ENCODE data around the gene S100A6. TPM values are rescaled to one million over a fixed set of nuclear protein-coding genes. Genes with fewer than 3 reads are reported as not detected.

Gene S100A6
- total RNA-seq, 1 experiment from 2014 or later = 904 TPM

- H3K36me3 ChIP-seq = no peaks in the 10 kb centered on the region
Measured at GRCh38 chr1:153506386-153506785, 29.4 kb downstream of the S100A6 start.

DNA sequence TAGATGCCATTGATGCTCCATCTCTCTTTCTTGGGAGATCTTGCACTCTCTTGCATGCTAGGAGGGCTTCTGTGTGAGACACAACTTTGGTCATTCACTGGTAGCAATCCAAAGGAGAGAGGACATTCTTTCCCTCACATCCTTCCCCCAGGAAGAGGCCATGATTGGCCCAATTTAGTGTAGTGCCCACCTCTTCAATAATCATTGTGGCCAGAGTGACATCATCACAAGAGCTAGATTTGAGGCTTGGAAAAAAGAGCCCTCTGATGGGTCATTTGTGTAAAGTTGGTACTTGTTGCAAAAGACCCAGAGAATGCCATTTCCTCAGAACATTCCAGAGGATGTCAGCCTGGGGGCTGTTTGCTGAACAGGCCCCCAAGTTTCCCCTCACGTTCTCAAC is 30.2 kb downstream of the S100A6 start:
- no peak overlapping the region for H3K4me3 ChIP-seq
- DNase-seq = no peak

More at GRCh38 chr1:153506386-153506785, 29.4 kb downstream of the S100A6 start:
- H3K9me3 ChIP-seq = no peaks in the 10 kb centered on the region
- H3K4me3 ChIP-seq = no peak overlapping the region
- DNase-seq = no peak
- no peaks in the 10 kb centered on the region for H3K27me3 ChIP-seq

DNA sequence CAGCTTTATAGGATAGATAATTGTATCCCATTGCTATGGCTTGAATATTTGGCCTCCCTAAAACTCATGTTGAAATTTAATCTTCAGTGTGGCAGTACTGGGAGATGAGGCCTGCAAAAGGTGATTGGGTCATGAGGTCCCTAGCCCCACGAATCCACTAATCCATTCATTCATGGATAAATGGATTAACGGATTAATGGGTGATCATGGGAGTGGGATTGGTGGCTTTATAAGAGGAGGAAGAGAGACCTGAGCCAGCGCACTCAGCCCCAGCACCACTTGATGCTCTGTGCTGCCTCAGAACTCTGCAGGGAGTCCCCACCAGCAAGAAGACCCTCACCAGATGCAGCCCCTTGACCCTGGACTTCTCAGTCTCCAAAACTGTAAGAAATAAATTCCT is 32.0 kb downstream of the S100A6 start:
- Histone ChIP-seq H3K27me3 (no peaks in the 10 kb centered on the region), H3K4me3 (no peak overlapping the region), H3K36me3 (no peaks in the 10 kb centered on the region), H3K9me3 (no peaks in the 10 kb centered on the region)
- no peak for DNase-seq

More for the DNA sequence above, 30.2 kb downstream of the S100A6 start:
- no peaks in the 10 kb centered on the region for H3K27me3 ChIP-seq
- no peaks in the 10 kb centered on the region for H3K36me3 ChIP-seq
- no peaks in the 10 kb centered on the region for H3K9me3 ChIP-seq

GRCh38 chr1:153498746-153499145 is 37.0 kb downstream of the S100A6 start:
- Histone ChIP-seq H3K36me3 (no peaks in the 10 kb centered on the region), H3K4me3 (no peak overlapping the region), H3K9me3 (no peaks in the 10 kb centered on the region), H3K27me3 (no peaks in the 10 kb centered on the region)
- DNase-seq = no peak

GRCh38 chr1:153495536-153495935 is 40.3 kb downstream of the S100A6 start:
- Histone ChIP-seq H3K36me3 (no peaks in the 10 kb centered on the region), H3K27me3 (no peaks in the 10 kb centered on the region), H3K9me3 (no peaks in the 10 kb centered on the region), H3K4me3 (no peak overlapping the region)
- no peak for DNase-seq

DNA sequence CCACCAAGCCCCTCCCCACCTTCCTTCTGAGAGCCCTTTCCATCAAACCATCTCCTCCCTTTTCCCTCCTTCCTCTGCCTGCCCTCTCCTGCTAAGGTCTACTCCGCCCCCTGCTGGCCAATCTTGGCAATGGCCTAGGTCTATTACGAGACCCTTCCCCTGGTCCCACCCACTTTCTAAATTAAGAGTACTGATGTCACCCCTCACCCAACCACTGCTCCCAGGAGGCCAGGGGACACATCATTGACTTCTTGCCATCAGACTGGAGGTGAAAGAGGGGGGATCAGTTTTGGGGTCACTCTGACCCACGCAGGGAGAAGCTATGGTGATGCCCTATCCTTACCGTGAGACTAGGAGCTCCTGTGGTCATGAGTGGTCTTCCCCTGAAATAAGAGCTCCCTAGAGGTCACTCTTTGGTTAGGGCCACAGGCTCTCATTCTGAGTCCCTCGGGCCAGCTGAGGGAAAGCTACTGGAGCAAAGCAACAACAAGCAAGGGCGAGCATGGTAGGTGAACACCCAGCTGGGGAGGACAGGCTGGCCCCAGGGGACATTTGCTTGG is 40.7 kb downstream of the S100A6 start:
- no peak overlapping the region for H3K4me3 ChIP-seq
- H3K27me3 ChIP-seq = no peaks in the 10 kb centered on the region
- H3K9me3 ChIP-seq = no peaks in the 10 kb centered on the region
- H3K36me3 ChIP-seq = no peaks in the 10 kb centered on the region
- peak; percentile 72 for DNase-seq

GRCh38 chr1:153493343-153493960 is 42.3 kb downstream of the S100A6 start:
- no peaks in the 10 kb centered on the region for H3K9me3 ChIP-seq
- H3K27me3 ChIP-seq = no peaks in the 10 kb centered on the region
- no peak overlapping the region for H3K4me3 ChIP-seq
- no peaks in the 10 kb centered on the region for H3K36me3 ChIP-seq
- no peak for DNase-seq

DNA sequence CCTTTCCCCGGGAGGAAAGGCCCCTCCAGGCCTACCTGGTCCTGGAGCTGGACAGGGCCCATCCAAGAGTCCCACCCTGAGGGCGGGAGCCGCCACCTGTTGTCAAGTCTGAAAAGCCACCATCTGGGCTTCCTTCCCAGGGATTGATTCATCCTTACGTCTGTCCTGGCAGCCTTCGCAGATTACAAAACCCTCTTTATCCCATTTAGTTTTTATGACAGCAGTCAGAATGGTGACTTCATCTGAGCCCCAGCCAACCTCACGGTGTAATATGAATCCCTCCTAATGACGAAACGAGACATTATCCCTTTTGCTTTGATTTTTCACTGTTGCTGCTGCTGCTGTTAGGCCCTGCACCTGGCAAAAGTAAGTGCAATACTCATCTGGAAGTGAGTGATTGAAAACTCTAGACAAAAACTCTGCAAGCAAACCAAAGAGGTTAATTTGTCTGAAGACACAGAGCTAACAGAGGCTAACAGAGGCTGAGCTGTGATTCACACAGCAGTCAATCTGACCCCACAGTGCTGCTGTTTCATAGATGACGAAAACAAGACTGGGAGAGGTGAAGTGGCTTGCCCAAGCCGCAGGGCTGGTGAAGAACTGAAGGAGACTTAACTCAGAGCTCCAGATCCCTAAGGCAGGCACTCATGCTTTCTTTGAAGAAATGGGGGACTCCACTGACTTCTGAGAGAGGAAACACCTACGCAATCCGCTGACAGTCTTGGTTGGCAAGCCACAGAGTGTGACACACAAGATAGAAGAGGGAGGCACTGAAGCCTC is 45.3 kb downstream of the S100A6 start:
- no peaks in the 10 kb centered on the region for H3K36me3 ChIP-seq
- no peaks in the 10 kb centered on the region for H3K27me3 ChIP-seq
- H3K4me3 ChIP-seq = no peak overlapping the region
- H3K9me3 ChIP-seq = no peaks in the 10 kb centered on the region
- peak; percentile 94 for DNase-seq

DNA sequence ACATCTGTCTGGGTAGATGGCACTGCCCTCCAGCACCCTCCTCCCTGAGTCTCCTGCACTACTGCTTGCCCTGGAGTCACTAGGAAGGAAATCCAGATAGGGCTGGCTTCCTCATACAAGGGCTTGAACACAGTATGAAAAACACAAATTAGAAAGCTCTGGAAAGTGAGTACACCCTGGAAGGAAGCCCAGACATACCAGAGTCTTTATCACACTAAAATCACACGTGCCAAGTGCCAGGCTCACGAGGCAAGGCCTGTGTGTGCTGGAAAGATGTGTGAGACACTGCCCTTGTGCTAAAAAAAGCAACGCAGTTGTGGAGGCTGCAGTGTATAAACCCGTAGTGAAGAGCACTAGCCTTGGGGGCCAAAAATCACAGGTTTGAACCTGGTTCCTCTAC is 47.1 kb downstream of the S100A6 start:
- Histone ChIP-seq H3K36me3 (no peaks in the 10 kb centered on the region), H3K27me3 (no peaks in the 10 kb centered on the region), H3K4me3 (no peak overlapping the region), H3K9me3 (no peaks in the 10 kb centered on the region)
- peak; percentile 82 for DNase-seq

DNA sequence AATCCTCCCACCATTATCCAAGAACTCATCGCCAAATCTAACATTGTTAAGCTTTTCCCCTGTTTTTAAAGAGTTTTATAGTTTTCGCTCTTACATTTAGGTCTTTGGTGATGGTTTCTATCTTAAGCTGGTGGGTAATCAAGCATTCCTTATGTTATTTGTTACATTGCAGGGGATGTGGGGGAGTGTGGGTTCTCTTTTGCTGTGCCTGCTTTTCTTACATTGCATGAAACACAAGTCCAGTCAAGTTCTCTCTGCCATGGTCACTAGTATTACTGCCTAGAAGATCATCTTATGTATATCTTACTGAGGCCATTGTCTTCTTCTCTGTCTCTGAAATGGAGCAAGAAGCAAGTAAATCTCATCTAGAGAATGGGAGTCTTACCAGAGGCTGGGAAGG is 48.1 kb downstream of the S100A6 start:
- Histone ChIP-seq H3K4me3 (no peak overlapping the region), H3K36me3 (no peaks in the 10 kb centered on the region), H3K9me3 (no peaks in the 10 kb centered on the region), H3K27me3 (no peaks in the 10 kb centered on the region)
- DNase-seq = no peak

DNA sequence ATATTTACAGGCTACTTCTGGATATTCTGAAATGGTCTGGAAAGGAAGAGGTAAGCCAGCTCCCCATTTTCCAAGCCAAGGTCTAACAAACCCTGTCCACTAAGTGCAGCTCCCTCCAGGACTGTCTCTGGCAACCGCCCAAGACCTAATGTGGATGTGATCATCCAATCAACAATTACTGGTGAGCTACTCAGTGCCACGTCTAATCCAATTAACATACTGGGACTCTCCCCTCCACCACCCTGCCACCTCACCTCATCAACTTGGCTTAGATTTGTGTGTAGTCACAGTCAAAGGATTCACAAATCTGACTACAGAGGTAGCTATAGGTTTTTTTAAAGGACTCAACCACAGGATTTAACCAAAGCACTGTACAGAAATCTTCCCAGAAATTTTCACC is 49.9 kb downstream of the S100A6 start:
- Histone ChIP-seq H3K9me3 (no peaks in the 10 kb centered on the region), H3K4me3 (no peak overlapping the region), H3K27me3 (no peaks in the 10 kb centered on the region), H3K36me3 (no peaks in the 10 kb centered on the region)
- DNase-seq = peak; percentile 89

Other genes with a start within 250 kb of the S100A6 start
- not detected in 2 replicates for gene PGLYRP3, start 223.0 kb downstream of the S100A6 start, total RNA-seq (2014; rRNA removed; shearing (Covaris generic); ENCODE audit: low replicate concordance)
- not detected in 2 replicates for gene PGLYRP4, start 187.2 kb downstream of the S100A6 start, total RNA-seq (2014; rRNA removed; shearing (Covaris generic); ENCODE audit: low replicate concordance)
- gene S100A9, start 178.1 kb downstream of the S100A6 start, total RNA-seq (2014; rRNA removed; shearing (Covaris generic); ENCODE audit: low replicate concordance) = not detected in 2 replicates
- not detected in 2 replicates for gene S100A12, start 160.4 kb downstream of the S100A6 start, total RNA-seq (2014; rRNA removed; shearing (Covaris generic); ENCODE audit: low replicate concordance)
- gene S100A8, start 144.9 kb downstream of the S100A6 start, total RNA-seq (2014; rRNA removed; shearing (Covaris generic); ENCODE audit: low replicate concordance) = not detected in 2 replicates
- not detected in 2 replicates for gene S100A7A, start 119.5 kb downstream of the S100A6 start, total RNA-seq (2014; rRNA removed; shearing (Covaris generic); ENCODE audit: low replicate concordance)
- not detected in 2 replicates for gene S100A7, start 75.3 kb downstream of the S100A6 start, total RNA-seq (2014; rRNA removed; shearing (Covaris generic); ENCODE audit: low replicate concordance)
- not detected in 2 replicates for gene S100A5, start 4.9 kb upstream of the S100A6 start, total RNA-seq (2014; rRNA removed; shearing (Covaris generic); ENCODE audit: low replicate concordance)
- gene S100A4, start 9.8 kb upstream of the S100A6 start, total RNA-seq (2014; rRNA removed; shearing (Covaris generic); ENCODE audit: low replicate concordance) = 438 and 702 TPM in 2 replicates
- 0.81 and 3.4 TPM in 2 replicates for gene S100A3, start 13.3 kb upstream of the S100A6 start, total RNA-seq (2014; rRNA removed; shearing (Covaris generic); ENCODE audit: low replicate concordance)
- gene S100A2, start 29.9 kb upstream of the S100A6 start, total RNA-seq (2014; rRNA removed; shearing (Covaris generic); ENCODE audit: low replicate concordance) = 29.6 and 34.8 TPM in 2 replicates
- gene S100A16, start 77.1 kb upstream of the S100A6 start, total RNA-seq (2014; rRNA removed; shearing (Covaris generic); ENCODE audit: low replicate concordance) = 315 and 318 TPM in 2 replicates
- 1.3 TPM in 1 of 2 replicates, not detected in the other for gene S100A14, start 80.3 kb upstream of the S100A6 start, total RNA-seq (2014; rRNA removed; shearing (Covaris generic); ENCODE audit: low replicate concordance)
- gene S100A13, start 91.5 kb upstream of the S100A6 start, total RNA-seq (2014; rRNA removed; shearing (Covaris generic); ENCODE audit: low replicate concordance) = 128 and 143 TPM in 2 replicates
- 0.99 TPM in 1 of 2 replicates, not detected in the other for gene S100A1, start 92.4 kb upstream of the S100A6 start, total RNA-seq (2014; rRNA removed; shearing (Covaris generic); ENCODE audit: low replicate concordance)
- 61.0 and 72.4 TPM in 2 replicates for gene CHTOP, start 98.1 kb upstream of the S100A6 start, total RNA-seq (2014; rRNA removed; shearing (Covaris generic); ENCODE audit: low replicate concordance)
- gene SNAPIN, start 122.7 kb upstream of the S100A6 start, total RNA-seq (2014; rRNA removed; shearing (Covaris generic); ENCODE audit: low replicate concordance) = 50.4 and 84.0 TPM in 2 replicates
- 305 and 372 TPM in 2 replicates for gene ILF2, start 135.0 kb upstream of the S100A6 start, total RNA-seq (2014; rRNA removed; shearing (Covaris generic); ENCODE audit: low replicate concordance)
- gene NPR1, start 142.7 kb upstream of the S100A6 start, total RNA-seq (2014; rRNA removed; shearing (Covaris generic); ENCODE audit: low replicate concordance) = 0.33 TPM in 1 of 2 replicates, not detected in the other
- gene INTS3, start 192.1 kb upstream of the S100A6 start, total RNA-seq (2014; rRNA removed; shearing (Covaris generic); ENCODE audit: low replicate concordance) = 22.4 and 29.4 TPM in 2 replicates
- gene SLC27A3, start 239.4 kb upstream of the S100A6 start, total RNA-seq (2014; rRNA removed; shearing (Covaris generic); ENCODE audit: low replicate concordance) = 1.3 and 3.3 TPM in 2 replicates

Data from MG63 (cell line).